Measurements from ENCODE around the gene PEAK3.
A peak's percentile ranks its signal among the peaks of the same experiment; 100 is the strongest.
"Not testable (repeated sequence)": the region's sequence is repeated elsewhere in the genome, so short reads cannot be mapped to it uniquely, and the experiment has no call there.

PEAK3 gene

GRCh38 chr19:2288338-2288817 lies 6.4 kb upstream of the PEAK3 start:
- DNase-seq: no peak

GRCh38 chr19:2287585-2288337 lies 5.8 kb upstream of the PEAK3 start:
- DNase-seq: no peak

GRCh38 chr19:2286402-2287140 lies 4.6 kb upstream of the PEAK3 start:
- no peak for DNase-seq

- no peak for DNase-seq
Measured at GRCh38 chr19:2283835-2284507, 2.0 kb upstream of the PEAK3 start.

GRCh38 chr19:2282862-2283237 lies 875 bp upstream of the PEAK3 start:
- no peak for DNase-seq

- not testable (repeated sequence) for DNase-seq
Measured at GRCh38 chr19:2281265-2282061, 512 bp downstream of the PEAK3 start.

GRCh38 chr19:2280633-2281264 lies 1.2 kb downstream of the PEAK3 start:
- no peak for DNase-seq

GRCh38 chr19:2278459-2279158 lies 3.4 kb downstream of the PEAK3 start:
- no peak for DNase-seq

GRCh38 chr19:2277138-2277537 lies 4.8 kb downstream of the PEAK3 start:
- no peak for DNase-seq

GRCh38 chr19:2276429-2276986 lies 5.5 kb downstream of the PEAK3 start:
- DNase-seq: no peak

- no peak for DNase-seq
Measured at GRCh38 chr19:2275588-2276428, 6.2 kb downstream of the PEAK3 start.

- peak; percentile 83 for DNase-seq
Measured at GRCh38 chr19:2274931-2275535, 6.9 kb downstream of the PEAK3 start.

GRCh38 chr19:2274185-2274711 lies 7.7 kb downstream of the PEAK3 start:
- no peak for DNase-seq

- peak; percentile 89 for DNase-seq
Measured at GRCh38 chr19:2273356-2274184, 8.4 kb downstream of the PEAK3 start.

GRCh38 chr19:2271234-2272103 lies 10.5 kb downstream of the PEAK3 start:
- DNase-seq: no peak

GRCh38 chr19:2270423-2271233 lies 11.3 kb downstream of the PEAK3 start:
- DNase-seq: peak; percentile 59

GRCh38 chr19:2270157-2270422 lies 11.9 kb downstream of the PEAK3 start:
- DNase-seq: no peak
